GM12892 (cell line): ENCODE measurements around the gene SNAPIN.

Experiments used
- POLR2A ChIP-seq: IDR thresholded peaks from 2 replicates; pipeline ENCODE4 v1.6.1; 2011; ENCODE audit warnings: low read depth, low read length, control low read depth
- POLR2AphosphoS5 ChIP-seq: IDR thresholded peaks from 2 replicates; pipeline ENCODE4 v1.6.1; 2011; ENCODE audit warnings: low read depth, low read length, control low read depth
- TAF1 ChIP-seq: IDR thresholded peaks from 2 replicates; pipeline ENCODE4 v1.6.1; 2011; ENCODE audit warnings: low read depth, mild to moderate bottlenecking, control low read depth, low read length, borderline replicate concordance

DNA sequence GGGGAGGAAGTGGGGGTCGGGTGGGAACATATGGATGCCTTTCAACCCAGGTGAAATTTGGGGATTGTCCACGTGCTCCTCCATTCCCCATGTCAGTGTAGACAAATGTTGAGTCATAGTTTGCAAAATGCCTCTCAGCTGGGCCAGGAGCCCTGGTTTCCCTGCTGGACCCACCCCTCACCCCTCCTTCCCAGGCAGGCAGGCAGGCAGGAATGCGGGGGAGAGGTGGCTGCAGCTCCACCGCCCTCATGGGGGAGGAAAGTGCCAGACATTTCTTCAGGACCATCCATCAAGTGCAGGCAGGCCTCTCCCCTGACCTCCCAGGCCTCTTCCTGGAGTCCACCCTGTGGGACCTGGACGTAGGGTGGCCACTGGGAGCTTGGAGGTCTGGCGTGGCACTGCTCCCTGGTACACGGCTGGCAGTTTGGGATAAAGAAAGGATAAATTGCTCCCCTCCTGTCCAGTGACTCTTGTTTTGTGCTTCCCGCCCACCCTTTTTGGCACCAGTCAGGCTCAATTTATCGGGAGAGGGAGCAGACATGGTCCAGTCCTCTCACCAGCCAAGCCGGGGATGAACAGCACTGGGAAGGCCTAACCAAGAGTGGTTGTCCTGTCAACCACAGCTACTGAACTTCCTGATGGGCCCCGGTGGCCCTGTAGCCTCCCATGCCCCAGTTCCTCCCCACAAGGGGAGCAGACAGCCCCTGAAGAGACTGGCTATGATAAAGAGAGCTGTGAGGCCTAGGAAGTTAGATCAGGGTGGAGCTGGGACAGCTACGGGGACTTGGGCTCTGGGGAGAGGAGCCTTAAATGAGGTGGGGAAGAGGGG, 38.9 kb downstream of the SNAPIN start:
- TF ChIP-seq POLR2AphosphoS5 = no peak
- TF ChIP-seq POLR2A = no peak
- no peak for TF ChIP-seq TAF1
